ENCODE data around the gene AHRR. TPM values are rescaled to one million over a fixed set of nuclear protein-coding genes. Genes with fewer than 3 reads are reported as not detected.

Gene AHRR
- total RNA-seq, 1 donor from 2014 or later = 5.1 TPM

GRCh38 chr5:455806-456205 lies 134.3 kb downstream of the AHRR start:
- DNase-seq (ENCODE audit: low spot score) = no peak
- intact Hi-C loops (cut with DNase I) = no loop called here
- no peak for ATAC-seq

GRCh38 chr5:456351-457194 lies 135.1 kb downstream of the AHRR start:
- DNase-seq (ENCODE audit: low spot score) = peak; percentile 49
- intact Hi-C loops (cut with DNase I) = no loop called here
- ATAC-seq = no peak

GRCh38 chr5:457195-457961 lies 135.9 kb downstream of the AHRR start:
- DNase-seq (ENCODE audit: low spot score) = peak; percentile 53
- intact Hi-C loops (cut with DNase I) = no loop called here
- ATAC-seq = no peak

- intact Hi-C loops (cut with DNase I) = no loop called here
- ATAC-seq = no peak
- peak; percentile 47 for DNase-seq (ENCODE audit: low spot score)
Measured at GRCh38 chr5:458547-459353, 137.2 kb downstream of the AHRR start.

DNA sequence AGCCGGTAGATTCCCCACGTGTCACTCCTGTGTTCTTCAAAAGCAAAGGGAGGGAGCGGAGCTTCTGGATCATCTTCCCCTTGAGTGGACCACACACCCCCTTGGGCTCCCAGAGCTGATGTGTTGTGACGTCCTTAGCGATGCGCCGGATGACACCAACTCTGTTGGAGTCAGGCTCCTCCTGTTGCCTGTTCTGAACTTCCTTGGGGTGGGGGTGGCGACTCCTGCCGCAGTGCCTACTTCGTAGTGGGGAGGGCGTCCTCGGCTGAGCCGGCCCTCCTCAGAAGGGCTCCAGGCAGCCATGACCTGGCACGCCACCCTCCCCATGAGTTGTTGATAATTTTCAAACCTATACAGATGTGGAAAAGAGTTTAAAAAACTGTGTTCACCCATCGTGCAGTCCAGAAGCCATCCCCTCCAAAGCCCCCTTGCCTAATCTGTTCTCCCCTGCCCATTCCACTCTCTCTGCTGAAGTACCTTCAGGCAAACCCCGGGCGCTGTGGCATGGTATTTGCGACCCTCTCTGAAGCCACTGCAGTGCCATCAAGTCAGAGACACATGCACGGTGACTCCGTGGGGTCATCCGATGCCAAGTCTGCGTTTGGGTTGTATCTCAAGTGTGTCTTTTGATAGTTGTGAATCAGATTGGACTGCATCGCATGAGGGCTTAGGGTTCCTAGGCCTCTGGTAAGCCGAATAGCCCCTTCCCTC lies 138.2 kb downstream of the AHRR start:
- no peak for ATAC-seq
- intact Hi-C loops (cut with DNase I) = no loop called here
- DNase-seq (ENCODE audit: low spot score) = peak; percentile 54

DNA sequence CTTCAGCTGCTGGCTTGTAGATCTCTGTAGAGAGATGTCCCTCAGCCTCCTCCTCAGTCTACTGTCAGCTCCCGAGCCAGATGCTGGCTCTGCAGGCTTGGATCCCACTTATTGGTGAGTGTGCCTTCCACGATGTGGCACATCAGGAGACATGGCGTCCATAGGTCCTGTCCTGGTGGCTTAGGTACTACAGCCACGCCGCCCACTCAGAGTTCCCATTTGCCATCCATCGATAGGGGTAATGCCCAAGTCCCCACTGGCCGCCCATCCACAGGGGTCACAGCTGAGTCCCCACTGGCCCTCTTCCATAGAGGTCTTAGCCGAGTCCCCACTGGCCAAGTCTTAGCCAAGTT lies 138.7 kb downstream of the AHRR start:
- DNase-seq (ENCODE audit: low spot score) (no peak), ATAC-seq (no peak)
- intact Hi-C loops (cut with DNase I) = no loop called here

DNA sequence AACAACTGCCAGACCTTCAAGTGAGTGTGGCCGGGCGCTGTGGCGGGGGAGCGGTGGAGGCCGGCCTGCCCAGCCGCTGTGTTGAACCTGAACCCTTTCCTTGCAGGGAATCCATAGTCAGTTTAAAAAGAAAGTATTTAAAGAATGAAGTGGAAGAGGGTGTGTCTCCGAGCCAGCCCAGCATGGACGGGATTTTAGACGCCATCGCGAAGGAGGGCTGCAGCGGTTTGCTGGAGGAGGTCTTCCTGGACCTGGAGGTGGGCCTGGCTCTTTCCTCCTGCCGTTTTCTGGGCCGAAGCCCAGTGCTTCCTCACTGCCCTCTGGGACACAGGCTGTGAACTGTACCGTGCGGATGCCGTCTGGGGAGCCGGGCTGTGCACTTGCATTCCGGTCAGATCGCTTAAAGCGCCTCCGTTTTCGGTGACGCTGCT lies 140.6 kb downstream of the AHRR start:
- intact Hi-C loops (cut with DNase I) = no loop called here
- no peak for ATAC-seq
- DNase-seq (ENCODE audit: low spot score) = peak; percentile 47

DNA sequence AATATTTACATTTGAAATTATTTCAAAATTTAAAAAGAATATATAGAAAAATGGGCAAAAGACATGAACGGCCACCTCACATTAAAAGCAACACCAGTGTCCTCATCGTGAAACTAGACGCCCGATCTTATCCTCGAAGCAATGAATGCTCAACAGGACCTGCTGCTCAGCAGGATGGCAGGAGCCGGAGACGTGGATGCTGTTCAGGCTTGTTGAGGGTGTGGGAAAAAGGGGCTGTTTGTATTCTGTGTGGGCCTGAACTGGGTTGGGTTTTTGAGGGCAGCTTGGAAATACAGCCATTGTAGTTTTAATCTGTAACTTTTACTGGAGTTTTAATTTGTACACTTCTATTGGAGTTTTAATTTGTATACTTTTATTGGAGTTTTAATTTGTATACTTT lies 141.8 kb downstream of the AHRR start:
- ATAC-seq (no peak), DNase-seq (ENCODE audit: low spot score) (no peak)
- intact Hi-C loops (cut with DNase I) = no loop called here

GRCh38 chr5:463952-464351 lies 142.4 kb downstream of the AHRR start:
- no peak for ATAC-seq
- no peak for DNase-seq (ENCODE audit: low spot score)
- intact Hi-C loops (cut with DNase I) = no loop called here

DNA sequence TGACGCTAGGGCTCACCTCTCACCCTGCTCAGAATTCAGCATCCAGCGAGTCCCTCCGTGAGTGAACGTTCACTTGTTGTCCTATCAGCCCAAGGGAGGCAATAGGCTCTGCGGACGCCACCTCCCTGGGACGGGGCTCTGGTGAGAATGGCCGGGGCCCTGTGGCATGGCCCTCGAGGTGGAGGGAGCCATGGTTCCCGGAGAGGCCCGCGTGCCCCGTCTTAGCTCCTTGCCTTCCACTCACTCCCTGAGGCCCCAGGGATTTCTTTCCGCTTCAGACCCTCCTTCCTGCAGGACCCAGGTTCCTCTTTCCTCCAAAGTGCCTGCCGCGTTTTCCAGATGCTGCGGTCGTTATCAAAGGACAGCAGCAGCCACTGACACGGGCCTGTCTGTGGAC lies 142.9 kb downstream of the AHRR start:
- peak; percentile 35 for DNase-seq (ENCODE audit: low spot score)
- intact Hi-C loops (cut with DNase I) = no loop called here
- no peak for ATAC-seq

GRCh38 chr5:464843-465590 lies 143.5 kb downstream of the AHRR start:
- intact Hi-C loops (cut with DNase I) = no loop called here
- no peak for ATAC-seq
- DNase-seq (ENCODE audit: low spot score) = peak; percentile 56

GRCh38 chr5:465591-466403 lies 144.3 kb downstream of the AHRR start:
- intact Hi-C loops (cut with DNase I) = no loop called here
- no peak for ATAC-seq
- DNase-seq (ENCODE audit: low spot score) = peak; percentile 55

DNA sequence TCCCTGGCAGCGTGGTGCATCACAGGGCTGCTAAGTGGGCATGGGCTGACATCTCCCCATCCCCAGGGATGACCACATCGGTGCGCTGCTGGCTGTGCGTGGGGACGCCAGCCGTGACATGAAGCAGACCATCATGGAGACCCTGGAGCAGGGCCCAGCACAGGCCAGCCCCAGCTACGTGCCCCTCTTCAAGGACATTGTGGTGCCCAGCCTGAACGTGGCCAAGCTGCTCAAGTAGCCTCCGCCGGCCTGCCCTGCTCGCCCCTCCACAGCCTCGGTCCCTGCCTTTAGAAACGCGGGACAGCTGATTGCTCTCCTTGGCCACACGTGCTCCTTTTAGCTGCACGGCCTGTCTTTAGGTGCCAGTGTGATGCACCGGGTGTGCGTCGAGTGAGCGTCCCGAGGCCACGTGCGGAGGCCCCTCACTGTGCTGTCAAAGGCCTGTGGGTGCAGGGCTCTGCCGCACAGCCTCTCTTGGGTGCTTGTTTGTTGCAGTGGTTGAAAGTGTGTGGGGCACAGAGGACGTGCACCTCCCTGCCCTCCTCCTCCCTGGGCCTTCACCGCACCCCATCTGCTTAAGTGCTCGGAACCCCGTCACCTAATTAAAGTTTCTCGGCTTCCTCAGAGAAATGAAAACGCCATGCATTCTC lies 145.3 kb downstream of the AHRR start:
- ATAC-seq = no peak
- peak; percentile 52 for DNase-seq (ENCODE audit: low spot score)
- intact Hi-C loops (cut with DNase I) = no loop called here

DNA sequence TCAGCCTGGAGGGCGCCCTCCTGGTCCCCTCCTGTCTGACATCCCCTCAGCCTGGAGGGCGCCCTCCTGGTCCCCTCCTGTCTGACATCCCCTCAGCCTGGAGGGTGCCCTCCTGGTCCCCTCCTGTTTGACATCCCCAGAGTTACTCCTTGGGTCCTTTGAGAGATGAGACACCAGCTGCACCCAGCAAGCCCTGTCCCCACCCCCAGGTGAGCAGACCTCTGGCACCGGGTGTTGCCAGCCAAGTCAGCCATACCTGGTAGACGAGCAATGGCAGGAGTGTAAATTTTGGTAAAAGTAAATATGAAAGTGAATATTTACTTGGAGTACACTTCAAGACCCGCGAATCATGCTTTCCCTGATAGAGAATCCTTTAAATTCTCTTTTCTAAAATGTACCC lies 146.9 kb downstream of the AHRR start:
- intact Hi-C loops (cut with DNase I) = no loop called here
- peak; percentile 50 for DNase-seq (ENCODE audit: low spot score)
- ATAC-seq = no peak

DNA sequence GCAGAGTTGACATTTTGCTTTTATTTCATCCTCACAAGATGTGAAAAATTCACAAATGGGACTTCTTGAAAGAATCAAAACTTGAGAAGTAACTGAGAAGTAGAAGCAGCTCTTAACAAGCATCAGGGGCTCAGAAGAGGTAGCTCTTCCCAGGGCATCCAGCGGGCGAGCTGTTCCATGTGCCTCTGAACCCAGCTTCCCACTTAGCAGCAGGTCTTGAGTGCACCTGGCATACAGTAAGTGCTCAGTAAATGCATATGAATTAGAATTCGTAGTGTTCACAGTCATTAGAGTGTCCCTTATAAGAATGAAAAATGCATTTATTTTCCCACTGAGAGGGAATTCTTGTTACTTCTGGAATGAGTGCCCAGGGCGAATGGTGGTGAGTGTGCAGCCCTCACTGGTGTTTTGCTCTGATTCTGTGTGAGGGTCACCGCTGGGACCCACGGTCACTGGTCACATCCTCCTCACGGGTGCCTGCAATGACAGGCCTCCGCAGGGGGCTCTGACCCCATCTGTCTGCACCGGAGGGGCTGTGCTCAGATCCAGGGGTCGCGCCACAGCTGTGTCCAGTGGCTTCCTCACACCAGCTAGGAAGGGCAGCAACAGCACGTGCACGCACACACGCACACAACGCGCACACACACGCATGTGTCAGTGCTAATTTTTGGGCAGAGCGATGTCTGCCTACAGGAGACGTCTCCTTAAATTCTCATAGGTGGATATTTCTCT lies 148.4 kb downstream of the AHRR start:
- intact Hi-C loops (cut with DNase I) = no loop called here
- ATAC-seq (no peak), DNase-seq (ENCODE audit: low spot score) (peak; percentile 52)

GRCh38 chr5:470961-471749 lies 149.6 kb downstream of the AHRR start:
- ATAC-seq = no peak
- intact Hi-C loops (cut with DNase I) = no loop called here
- DNase-seq (ENCODE audit: low spot score) = peak; percentile 61

Measured in sciatic nerve (tissue), 2 donors.